GM21526 (cell line): Measurements from ENCODE around the gene PARD3B.

Experiments used
- ATAC-seq: cut with Tn5 transposase; IDR thresholded peaks from one replicate; pipeline ENCODE4 v1.9.1; 2021; ENCODE audit warnings: moderate library complexity; ENCODE audit not compliant: unreplicated experiment, low FRiP score

The PARD3B gene

GRCh38 chr2:205364261-205364660, 819.0 kb downstream of the PARD3B start:
- ATAC-seq: no peak

GRCh38 chr2:205366336-205367060, 821.2 kb downstream of the PARD3B start:
- no peak for ATAC-seq

GRCh38 chr2:205367331-205367935, 822.2 kb downstream of the PARD3B start:
- no peak for ATAC-seq

- ATAC-seq: no peak
Observed at GRCh38 chr2:205369813-205370212, 824.5 kb downstream of the PARD3B start.

GRCh38 chr2:205370726-205371125, 825.5 kb downstream of the PARD3B start:
- ATAC-seq: no peak

GRCh38 chr2:205372141-205372540, 826.9 kb downstream of the PARD3B start:
- ATAC-seq: no peak

GRCh38 chr2:205375461-205376448, 830.5 kb downstream of the PARD3B start:
- no peak for ATAC-seq

- ATAC-seq: no peak
Observed at GRCh38 chr2:205377324-205377723, 832.0 kb downstream of the PARD3B start.

GRCh38 chr2:205383601-205384000, 838.3 kb downstream of the PARD3B start:
- ATAC-seq: no peak

GRCh38 chr2:205386109-205386508, 840.8 kb downstream of the PARD3B start:
- no peak for ATAC-seq

- ATAC-seq: no peak
Observed at GRCh38 chr2:205387350-205388055, 842.2 kb downstream of the PARD3B start.

GRCh38 chr2:205390866-205391265, 845.6 kb downstream of the PARD3B start:
- ATAC-seq: no peak

- no peak for ATAC-seq
Observed at GRCh38 chr2:205401511-205401910, 856.2 kb downstream of the PARD3B start.

GRCh38 chr2:205402011-205402410, 856.7 kb downstream of the PARD3B start:
- ATAC-seq: no peak

GRCh38 chr2:205403244-205403825, 858.1 kb downstream of the PARD3B start:
- no peak for ATAC-seq

- ATAC-seq: no peak
Observed at GRCh38 chr2:205405194-205405593, 859.9 kb downstream of the PARD3B start.

- ATAC-seq: no peak
Observed at GRCh38 chr2:205405752-205406151, 860.5 kb downstream of the PARD3B start.

GRCh38 chr2:205407984-205408383, 862.7 kb downstream of the PARD3B start:
- ATAC-seq: no peak

- no peak for ATAC-seq
Observed at GRCh38 chr2:205408696-205409095, 863.4 kb downstream of the PARD3B start.

- ATAC-seq: no peak
Observed at GRCh38 chr2:205409411-205409810, 864.1 kb downstream of the PARD3B start.
